IPS DF 6.9 (cell line): Measurements from ENCODE around the gene RARA.

Experiments
- DNase-seq: peaks from one replicate; pipeline ENCODE4 v3.0.0-alpha.2; 2013; ENCODE audit warnings: low read depth, low spot score
- H3K27ac ChIP-seq: one replicate; pipeline ENCODE4 v1.5.1; 2013; ENCODE audit warnings: low read length, control low read depth
- H3K27me3 ChIP-seq: 2 replicates; pipeline ENCODE4 v1.6.1; 2013; ENCODE audit warnings: mild to moderate bottlenecking, low read length; ENCODE audit not compliant: control insufficient read depth, insufficient read depth
- H3K36me3 ChIP-seq: 2 replicates; pipeline ENCODE4 v1.6.1; 2013; ENCODE audit warnings: low read length; ENCODE audit not compliant: control insufficient read depth, insufficient read depth
- H3K4me1 ChIP-seq: 2 replicates; pipeline ENCODE4 v1.6.1; 2013; ENCODE audit warnings: low read length; ENCODE audit not compliant: control insufficient read depth, insufficient read depth
- H3K4me3 ChIP-seq: 2 replicates; pipeline ENCODE4 v1.5.1; 2013; ENCODE audit warnings: mild to moderate bottlenecking, low read length
- H3K9me3 ChIP-seq: 2 replicates; pipeline ENCODE4 v1.6.1; 2013; ENCODE audit warnings: low read length, inconsistent platforms; ENCODE audit not compliant: control insufficient read depth, insufficient read depth
- WGBS: extraction: QIAGEN DNeasy Blood & Tissue Kit; methylation state at CpG from one replicate; pipeline ENCODE4 v1.1.7; 2013; ENCODE audit warnings: mixed read lengths, missing lambda C conversion rate; ENCODE audit not compliant: insufficient read length, insufficient coverage; 5-methylcytosine and 5-hydroxymethylcytosine counted together

The RARA gene

GRCh38 chr17:40352779-40353394 is 43.9 kb downstream of the RARA start:
- H3K9me3 ChIP-seq, result no peaks in the 10 kb centered on the region
- H3K4me3 ChIP-seq, result no peak overlapping the region
- DNase-seq, result no peak
- peaks cover 7% of the 10 kb centered on the region; the same call in 1 of the 2 replicates for H3K36me3 ChIP-seq
- no peak overlapping the region for H3K27ac ChIP-seq
- peaks cover 19% of the 10 kb centered on the region for H3K4me1 ChIP-seq
- H3K27me3 ChIP-seq, result peaks cover 3% of the 10 kb centered on the region
- no CpG with 5 or more reads among the region's 9 CpGs for WGBS

- H3K4me1 ChIP-seq, result peaks cover 14% of the 10 kb centered on the region; the same call in 1 of the 2 replicates
- no peaks in the 10 kb centered on the region for H3K9me3 ChIP-seq
- H3K27me3 ChIP-seq, result no peaks in the 10 kb centered on the region
- H3K36me3 ChIP-seq, result peaks cover 7% of the 10 kb centered on the region; the same call in 1 of the 2 replicates
- H3K27ac ChIP-seq, result no peak overlapping the region
- no peak for DNase-seq
- H3K4me3 ChIP-seq, result no peak overlapping the region
- WGBS, result no CpG with 5 or more reads among the region's 30 CpGs
Measured at GRCh38 chr17:40354221-40355122, 45.5 kb downstream of the RARA start.

- H3K36me3 ChIP-seq, result peaks cover 7% of the 10 kb centered on the region; the same call in 1 of the 2 replicates
- peaks cover 14% of the 10 kb centered on the region; the same call in 1 of the 2 replicates for H3K4me1 ChIP-seq
- no peaks in the 10 kb centered on the region for H3K9me3 ChIP-seq
- H3K27me3 ChIP-seq, result no peaks in the 10 kb centered on the region
- no peak overlapping the region for H3K4me3 ChIP-seq
- WGBS, result no CpG with 5 or more reads among the region's 29 CpGs
- no peak overlapping the region for H3K27ac ChIP-seq
- no peak for DNase-seq
Measured at GRCh38 chr17:40355123-40355803, 46.3 kb downstream of the RARA start.

GRCh38 chr17:40355804-40356758 is 47.1 kb downstream of the RARA start:
- WGBS, result no CpG with 5 or more reads among the region's 33 CpGs
- H3K9me3 ChIP-seq, result no peaks in the 10 kb centered on the region
- no peak overlapping the region for H3K4me3 ChIP-seq
- H3K4me1 ChIP-seq, result peaks cover 11% of the 10 kb centered on the region; the same call in 1 of the 2 replicates
- H3K27me3 ChIP-seq, result no peaks in the 10 kb centered on the region
- peaks cover 7% of the 10 kb centered on the region; the same call in 1 of the 2 replicates for H3K36me3 ChIP-seq
- no peak for DNase-seq
- H3K27ac ChIP-seq, result no peak overlapping the region

- no peak for DNase-seq
- WGBS, result no CpG with 5 or more reads among the region's 19 CpGs
- Histone ChIP-seq H3K4me1 (peaks cover 12% of the 10 kb centered on the region), H3K27ac (no peak overlapping the region), H3K9me3 (no peaks in the 10 kb centered on the region), H3K27me3 (no peaks in the 10 kb centered on the region; the same call in 1 of the 2 replicates), H3K4me3 (no peak overlapping the region), H3K36me3 (peaks cover 5% of the 10 kb centered on the region; the same call in 1 of the 2 replicates)
Measured at GRCh38 chr17:40356990-40357881, 48.3 kb downstream of the RARA start.

- DNase-seq, result no peak
- H3K9me3 ChIP-seq, result no peaks in the 10 kb centered on the region
- no peak overlapping the region for H3K27ac ChIP-seq
- peaks cover 2% of the 10 kb centered on the region; the same call in 1 of the 2 replicates for H3K27me3 ChIP-seq
- H3K4me1 ChIP-seq, result peaks cover 13% of the 10 kb centered on the region
- no CpG with 5 or more reads among the region's 17 CpGs for WGBS
- no peak overlapping the region for H3K4me3 ChIP-seq
- H3K36me3 ChIP-seq, result peaks cover 4% of the 10 kb centered on the region; the same call in 1 of the 2 replicates
Measured at GRCh38 chr17:40358323-40359038, 49.5 kb downstream of the RARA start.

- DNase-seq, result no peak
- peaks cover 8% of the 10 kb centered on the region; the same call in 1 of the 2 replicates for H3K27me3 ChIP-seq
- peaks cover 16% of the 10 kb centered on the region for H3K4me1 ChIP-seq
- peaks cover 4% of the 10 kb centered on the region; the same call in 1 of the 2 replicates for H3K36me3 ChIP-seq
- H3K27ac ChIP-seq, result no peak overlapping the region
- WGBS, result no CpG with 5 or more reads among the region's 8 CpGs
- no peak overlapping the region for H3K4me3 ChIP-seq
- no peaks in the 10 kb centered on the region for H3K9me3 ChIP-seq
Measured at GRCh38 chr17:40360091-40360490, 51.1 kb downstream of the RARA start.

GRCh38 chr17:40361063-40361924 is 52.3 kb downstream of the RARA start:
- Histone ChIP-seq H3K36me3 (no peaks in the 10 kb centered on the region), H3K27me3 (peaks cover 8% of the 10 kb centered on the region; the same call in 1 of the 2 replicates), H3K4me1 (peaks cover 13% of the 10 kb centered on the region), H3K9me3 (no peaks in the 10 kb centered on the region), H3K27ac (no peak overlapping the region), H3K4me3 (no peak overlapping the region)
- no peak for DNase-seq
- WGBS, result no CpG with 5 or more reads among the region's 32 CpGs
